ENCODE data around the gene USP53. TPM values are rescaled to one million over a fixed set of nuclear protein-coding genes. Genes with fewer than 3 reads are reported as not detected.

USP53 gene
- total and polyA plus RNA-seq, 9 of the 15 experiments (the other 6 are each of a cell fraction or from before 2014, with no cell fraction given), result 2.9 to 9.6 (median 8.3) TPM

GRCh38 chr4:119207051-119207450 is 5.5 kb upstream of the USP53 start (continued):
- TF ChIP-seq ATF3 (IDR thresholded peaks at IDR 0.05), result no peak
- no peak for TF ChIP-seq ATF3 (CRISPR knock-in tag; conservative IDR thresholded peaks at IDR 0.05)
- TF ChIP-seq ZNF77 (CRISPR knock-in tag; IDR thresholded peaks at IDR 0.05), result no peak
- TF ChIP-seq KLF13 (tag; IDR thresholded peaks at IDR 0.05; ENCODE audit: borderline replicate concordance, low read depth), result no peak
- no peak for TF ChIP-seq EP400 (IDR thresholded peaks at IDR 0.05)
- TF ChIP-seq SMARCA4 (IDR thresholded peaks at IDR 0.05), result peak; percentile 24; the same call in 1 of the 2 replicates
- TF ChIP-seq RHOXF2B (CRISPR knock-in tag; conservative IDR thresholded peaks at IDR 0.05), result no peak
- TF ChIP-seq CEBPG (CRISPR knock-in tag; IDR thresholded peaks at IDR 0.05), result no peak
- peak in 1 of 2 experiments; percentile 45; a peak in 1 of 4 replicates for TF ChIP-seq CEBPG (tag; conservative IDR thresholded peaks at IDR 0.05 in 1 of 2, IDR thresholded peaks at IDR 0.05 in 1 of 2)
- TF ChIP-seq HINFP (tag; conservative IDR thresholded peaks at IDR 0.05; ENCODE audit: low read depth), result no peak
- TF ChIP-seq SP1 (CRISPR knock-in tag; IDR thresholded peaks at IDR 0.05), result no peak
- no peak for TF ChIP-seq BRF2 (IDR thresholded peaks at IDR 0.05; ENCODE audit: borderline replicate concordance, insufficient read depth, insufficient read length)
- no peak for TF ChIP-seq ARID3B (CRISPR knock-in tag; IDR thresholded peaks at IDR 0.05; ENCODE audit: borderline replicate concordance)
- TF ChIP-seq ZNF644 (tag; IDR thresholded peaks at IDR 0.05; ENCODE audit: low read depth), result no peak
- TF ChIP-seq PRMT5 (CRISPR knock-in tag; IDR thresholded peaks at IDR 0.05), result no peak
- no peak for TF ChIP-seq ZNF431 (CRISPR knock-in tag; IDR thresholded peaks at IDR 0.05)
- no peak for TF ChIP-seq SREBF1 (IDR thresholded peaks at IDR 0.05; ENCODE audit: borderline replicate concordance, low read depth, low read length)
- TF ChIP-seq RNF2 (IDR thresholded peaks at IDR 0.05), result no peak
- TF ChIP-seq CTCF (IDR thresholded peaks at IDR 0.05 in 2 of 3, conservative IDR thresholded peaks at IDR 0.05 in 1 of 3; ENCODE audit: insufficient read depth in 2 of 3, low read depth in 1 of 3, low read length in 3 of 3), result no peak
- no peak for TF ChIP-seq HMG20B (CRISPR knock-in tag; IDR thresholded peaks at IDR 0.05)
- no peak for TF ChIP-seq CXXC5 (CRISPR knock-in tag; IDR thresholded peaks at IDR 0.05)
- TF ChIP-seq TAF7 (tag; IDR thresholded peaks at IDR 0.05), result no peak
- TF ChIP-seq MTF1 (CRISPR knock-in tag; IDR thresholded peaks at IDR 0.05; ENCODE audit: borderline replicate concordance), result no peak
- TF ChIP-seq CBX1 (IDR thresholded peaks at IDR 0.05; ENCODE audit: low read depth), result no peak
